Mesothelial cell of epicardium (in vitro differentiated cells): Measurements from ENCODE around the gene NSG1. TPM values are rescaled to one million over a fixed set of nuclear protein-coding genes. Genes with fewer than 3 reads are reported as not detected.

ENCODE experiments used
- DNase-seq, 2 experiments: peaks; one replicate each; pipeline ENCODE4 v3.0.0; 2021; ENCODE audit warnings: low spot score in 2 of 2; ENCODE audit not compliant: unreplicated experiment in 2 of 2
- H3K27ac Mint-ChIP-seq: 2 replicates; pipeline ENCODE4 v1.8.0; 2021; ENCODE audit warnings: mixed read lengths
- H3K27me3 Mint-ChIP-seq: 2 replicates; pipeline ENCODE4 v1.8.0; 2021; ENCODE audit warnings: low read depth, mixed read lengths
- H3K36me3 Mint-ChIP-seq: 2 replicates; pipeline ENCODE4 v1.8.0; 2021; ENCODE audit warnings: mixed read lengths
- H3K4me1 Mint-ChIP-seq: 2 replicates; pipeline ENCODE4 v1.8.0; 2021; ENCODE audit warnings: mixed read lengths
- H3K4me3 Mint-ChIP-seq: 2 replicates; pipeline ENCODE4 v1.8.0; 2021; ENCODE audit warnings: mild to moderate bottlenecking, moderate library complexity, mixed read lengths
- H3K9me3 Mint-ChIP-seq: 2 replicates; pipeline ENCODE4 v1.8.0; 2021; ENCODE audit warnings: mixed read lengths
- total RNA-seq: library from RNA; stranded (reverse); gene quantifications from 3 replicates; pipeline ENCODE4 v1.2.1, GENCODE V29; 2021
- TF ChIP-seq, protein P1 (sequence below): fragments of 200-600 bp; sonication (generic); IDR thresholded peaks from one replicate; pipeline ENCODE4 v1.5.0; 2021; ENCODE audit warnings: antibody characterized with exemption; ENCODE audit not compliant: unreplicated experiment

Gene NSG1, protein sequence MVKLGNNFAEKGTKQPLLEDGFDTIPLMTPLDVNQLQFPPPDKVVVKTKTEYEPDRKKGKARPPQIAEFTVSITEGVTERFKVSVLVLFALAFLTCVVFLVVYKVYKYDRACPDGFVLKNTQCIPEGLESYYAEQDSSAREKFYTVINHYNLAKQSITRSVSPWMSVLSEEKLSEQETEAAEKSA
- 45.8 to 55.6 TPM (median 48.6 TPM) in 3 replicates for total RNA-seq

DNA sequence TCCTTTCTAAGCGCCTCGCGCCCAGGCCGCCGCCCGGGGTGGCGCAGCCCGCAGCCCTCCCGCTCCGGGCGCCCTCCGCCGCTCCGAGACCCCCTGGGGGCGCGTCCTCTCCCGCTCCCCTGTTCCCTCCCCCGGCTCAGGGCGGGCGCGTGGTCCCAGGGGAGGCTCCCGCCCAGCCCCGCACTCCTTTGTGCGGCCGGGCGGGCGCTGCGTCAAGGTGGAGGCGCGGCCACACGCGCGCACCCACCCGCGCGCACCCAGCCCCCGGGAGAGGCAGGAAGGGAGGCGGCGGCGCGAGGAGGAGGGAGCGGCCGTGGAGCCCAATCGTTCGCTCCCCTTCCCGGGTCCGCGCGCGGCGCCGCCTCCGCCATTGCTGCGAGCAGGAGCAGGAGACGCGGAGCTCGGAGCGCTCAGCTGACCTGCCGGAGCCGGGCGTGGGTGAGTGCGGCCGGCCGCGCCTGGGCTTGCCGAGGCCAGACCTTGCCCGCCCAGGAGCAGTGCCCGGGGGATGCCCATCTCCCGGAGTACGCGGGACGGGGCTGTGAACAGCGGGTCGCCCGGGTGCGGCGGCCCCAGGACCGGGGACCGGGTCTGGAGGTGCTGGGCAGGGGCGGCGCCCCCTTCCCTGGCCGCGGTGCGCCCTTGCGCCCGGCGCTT, at the start of gene NSG1:
Gene NSG1, plus strand, starts transcription at position 367 of the 657 bp plus-strand sequence. CDS start 528 bp downstream, outside the sequence.
- peaks cover 53% of the 10 kb centered on the region for H3K27me3 Mint-ChIP-seq
- DNase-seq: peak; percentile 56 to 77
- peaks cover 9% of the 10 kb centered on the region for H3K4me1 Mint-ChIP-seq
- peak within 1 kb of the TSS; percentile 25 for H3K27ac Mint-ChIP-seq
- peak within 1 kb of the TSS; percentile 82 for H3K4me3 Mint-ChIP-seq
- no peaks in the 10 kb centered on the region for H3K9me3 Mint-ChIP-seq
- TF ChIP-seq, protein P1, sequence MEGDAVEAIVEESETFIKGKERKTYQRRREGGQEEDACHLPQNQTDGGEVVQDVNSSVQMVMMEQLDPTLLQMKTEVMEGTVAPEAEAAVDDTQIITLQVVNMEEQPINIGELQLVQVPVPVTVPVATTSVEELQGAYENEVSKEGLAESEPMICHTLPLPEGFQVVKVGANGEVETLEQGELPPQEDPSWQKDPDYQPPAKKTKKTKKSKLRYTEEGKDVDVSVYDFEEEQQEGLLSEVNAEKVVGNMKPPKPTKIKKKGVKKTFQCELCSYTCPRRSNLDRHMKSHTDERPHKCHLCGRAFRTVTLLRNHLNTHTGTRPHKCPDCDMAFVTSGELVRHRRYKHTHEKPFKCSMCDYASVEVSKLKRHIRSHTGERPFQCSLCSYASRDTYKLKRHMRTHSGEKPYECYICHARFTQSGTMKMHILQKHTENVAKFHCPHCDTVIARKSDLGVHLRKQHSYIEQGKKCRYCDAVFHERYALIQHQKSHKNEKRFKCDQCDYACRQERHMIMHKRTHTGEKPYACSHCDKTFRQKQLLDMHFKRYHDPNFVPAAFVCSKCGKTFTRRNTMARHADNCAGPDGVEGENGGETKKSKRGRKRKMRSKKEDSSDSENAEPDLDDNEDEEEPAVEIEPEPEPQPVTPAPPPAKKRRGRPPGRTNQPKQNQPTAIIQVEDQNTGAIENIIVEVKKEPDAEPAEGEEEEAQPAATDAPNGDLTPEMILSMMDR: no peak
- H3K36me3 Mint-ChIP-seq: peaks cover 6% of the 10 kb centered on the region

DNA sequence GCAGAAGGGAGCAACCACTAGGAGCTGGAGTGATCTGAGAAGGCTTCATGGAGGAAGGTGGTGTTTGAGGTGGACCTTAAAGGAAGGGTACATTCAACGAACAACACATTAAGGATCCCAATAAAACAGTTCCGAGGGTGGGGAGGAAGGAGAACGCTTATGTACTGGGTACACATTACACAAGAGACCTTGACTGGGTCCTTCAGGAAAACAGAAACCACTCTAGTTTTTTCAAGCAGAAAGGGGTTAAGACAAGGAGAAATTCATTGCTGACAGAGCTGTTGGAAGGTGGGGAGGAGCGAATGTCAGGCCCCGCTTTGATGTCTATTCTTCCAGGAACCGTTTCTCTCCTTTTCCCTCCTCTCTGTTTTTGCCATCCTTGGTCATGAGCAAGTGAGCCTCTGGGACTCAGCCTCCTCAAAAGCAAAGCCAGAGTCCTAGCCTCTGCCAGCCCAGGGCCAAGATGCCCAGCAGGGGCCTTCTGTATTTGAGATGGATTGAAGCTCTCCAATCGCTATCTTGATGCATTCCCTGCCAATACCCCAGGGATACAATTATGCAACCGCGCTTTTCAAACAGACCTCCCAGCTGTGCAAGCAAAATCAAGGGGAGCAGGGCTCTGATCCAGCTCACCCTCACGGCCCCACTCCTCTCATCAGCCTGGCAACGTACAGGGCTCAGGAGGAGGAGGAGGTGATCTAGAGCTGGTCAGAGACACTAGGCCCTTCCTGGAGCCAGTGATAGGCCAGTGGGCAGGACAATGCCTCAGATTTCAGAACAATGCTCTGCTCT, 48.5 kb upstream of the NSG1 start:
- no peaks in the 10 kb centered on the region for H3K9me3 Mint-ChIP-seq
- H3K27me3 Mint-ChIP-seq: peaks cover 16% of the 10 kb centered on the region
- peaks cover 3% of the 10 kb centered on the region for H3K4me1 Mint-ChIP-seq
- TF ChIP-seq, protein P1: no peak
- DNase-seq: no peak
- no peaks in the 10 kb centered on the region for H3K36me3 Mint-ChIP-seq
- H3K27ac Mint-ChIP-seq: no peak overlapping the region
- H3K4me3 Mint-ChIP-seq: no peak overlapping the region

DNA sequence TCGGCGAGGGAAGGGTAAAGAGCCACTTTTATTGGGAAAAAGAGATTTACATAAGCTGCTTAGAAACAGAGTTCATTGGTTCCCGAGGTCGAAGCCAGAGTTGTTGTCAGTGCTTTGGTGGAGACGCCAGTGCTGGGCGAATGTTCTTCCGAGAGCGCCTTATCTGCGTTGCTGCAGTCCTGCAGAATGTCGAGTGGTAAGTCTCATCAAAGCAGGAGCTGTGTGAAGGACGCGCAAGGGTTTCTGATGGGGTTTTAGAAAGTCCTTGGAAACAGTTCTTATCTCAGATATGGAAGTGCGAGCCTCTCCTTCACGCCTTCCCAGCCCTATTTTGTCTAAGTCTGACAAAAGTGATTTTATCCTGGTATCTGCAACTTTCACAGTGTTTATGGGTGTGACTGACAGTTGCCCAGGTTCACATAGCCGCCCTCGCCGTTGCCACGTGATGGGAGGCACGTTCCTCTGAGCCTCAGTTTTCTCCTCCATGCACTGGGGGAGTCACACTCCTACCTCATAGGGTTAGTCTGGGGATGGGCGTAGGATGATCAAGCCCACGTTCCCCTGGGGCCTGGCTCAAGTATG, 47.3 kb upstream of the NSG1 start:
- peaks cover 3% of the 10 kb centered on the region for H3K4me1 Mint-ChIP-seq
- no peaks in the 10 kb centered on the region for H3K9me3 Mint-ChIP-seq
- no peaks in the 10 kb centered on the region for H3K36me3 Mint-ChIP-seq
- peak overlapping the region; percentile 5 for H3K4me3 Mint-ChIP-seq
- DNase-seq: no peak
- TF ChIP-seq, protein P1: no peak
- peaks cover 18% of the 10 kb centered on the region for H3K27me3 Mint-ChIP-seq
- H3K27ac Mint-ChIP-seq: no peak overlapping the region

GRCh38 chr4:4341861-4342650, 44.8 kb upstream of the NSG1 start:
- no peak for DNase-seq
- TF ChIP-seq, protein P1: no peak
- Mint-ChIP-seq H3K27me3 (peaks cover 13% of the 10 kb centered on the region), H3K4me1 (peaks cover 3% of the 10 kb centered on the region), H3K36me3 (no peaks in the 10 kb centered on the region), H3K9me3 (no peaks in the 10 kb centered on the region), H3K4me3 (no peak overlapping the region), H3K27ac (no peak overlapping the region)

DNA sequence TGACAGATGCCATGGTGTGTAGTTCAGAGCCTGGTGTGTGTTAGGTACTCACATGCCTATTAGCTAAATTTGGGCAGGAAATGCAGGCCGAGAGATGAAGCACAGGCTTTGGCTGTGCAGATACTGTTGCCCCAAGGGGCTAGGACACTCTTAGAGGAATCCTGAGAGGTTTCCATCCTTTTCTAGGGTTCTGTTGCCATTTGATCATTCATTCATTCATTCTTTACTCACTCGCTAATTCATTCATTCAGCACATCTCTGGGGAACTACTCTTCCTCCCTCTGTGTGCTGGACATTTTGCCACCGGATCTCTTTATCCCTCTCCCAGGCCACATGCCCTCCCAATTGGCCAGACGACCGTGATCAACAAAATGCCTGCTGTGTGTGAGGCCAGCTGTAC, 43.9 kb upstream of the NSG1 start:
- H3K36me3 Mint-ChIP-seq: no peaks in the 10 kb centered on the region
- peaks cover 3% of the 10 kb centered on the region for H3K4me1 Mint-ChIP-seq
- no peak overlapping the region for H3K4me3 Mint-ChIP-seq
- DNase-seq: no peak
- no peaks in the 10 kb centered on the region for H3K9me3 Mint-ChIP-seq
- H3K27me3 Mint-ChIP-seq: peaks cover 8% of the 10 kb centered on the region
- H3K27ac Mint-ChIP-seq: no peak overlapping the region
- TF ChIP-seq, protein P1: no peak
